Measurements from ENCODE around the gene AXIN2.

AXIN2 gene

DNA sequence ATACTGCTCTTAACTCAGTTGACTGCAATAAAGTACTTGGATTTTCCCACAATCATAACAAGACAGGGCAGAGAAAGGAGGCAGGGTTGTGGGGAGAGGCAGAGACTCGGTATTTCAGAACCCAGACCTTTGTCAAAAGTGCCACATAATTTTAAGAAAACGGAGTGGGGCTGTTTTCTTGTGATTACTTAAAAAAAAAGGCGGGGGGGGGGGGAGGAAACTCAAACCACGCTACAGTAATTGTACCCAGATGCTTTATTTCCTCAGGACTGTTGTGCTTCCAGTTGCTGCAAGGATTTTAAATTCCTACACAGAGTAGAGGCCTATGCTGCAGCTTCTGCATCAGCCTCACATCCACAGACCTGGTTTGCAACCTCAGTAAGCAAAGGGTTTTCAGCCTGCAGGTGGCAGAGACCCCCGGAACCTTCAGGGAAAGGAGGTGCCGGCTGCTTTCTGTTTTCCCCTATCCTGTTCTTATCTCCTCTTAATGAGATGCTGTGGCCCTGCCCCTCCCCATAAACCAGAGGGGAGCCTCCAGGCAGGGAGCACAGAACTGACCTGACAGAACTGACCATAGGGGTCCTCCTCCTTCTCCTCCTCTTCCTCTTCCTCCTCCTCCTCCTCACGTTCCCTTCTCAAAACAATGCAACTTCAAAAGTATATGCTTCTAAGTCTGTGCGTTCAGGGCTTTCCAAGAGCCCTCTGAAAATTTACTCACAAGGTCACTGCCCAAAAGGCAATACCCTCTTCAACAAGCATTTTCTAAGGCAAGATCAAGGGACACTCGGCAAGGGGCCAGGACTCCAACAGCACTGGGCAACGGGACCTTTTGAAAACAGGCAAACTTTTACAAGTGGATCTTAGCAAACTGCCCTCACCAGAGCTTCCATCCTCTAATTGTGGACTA is 7.5 kb downstream of the AXIN2 start:
- no peak for DNase-seq (ENCODE audit: low read depth)
- TF ChIP-seq, protein P1, sequence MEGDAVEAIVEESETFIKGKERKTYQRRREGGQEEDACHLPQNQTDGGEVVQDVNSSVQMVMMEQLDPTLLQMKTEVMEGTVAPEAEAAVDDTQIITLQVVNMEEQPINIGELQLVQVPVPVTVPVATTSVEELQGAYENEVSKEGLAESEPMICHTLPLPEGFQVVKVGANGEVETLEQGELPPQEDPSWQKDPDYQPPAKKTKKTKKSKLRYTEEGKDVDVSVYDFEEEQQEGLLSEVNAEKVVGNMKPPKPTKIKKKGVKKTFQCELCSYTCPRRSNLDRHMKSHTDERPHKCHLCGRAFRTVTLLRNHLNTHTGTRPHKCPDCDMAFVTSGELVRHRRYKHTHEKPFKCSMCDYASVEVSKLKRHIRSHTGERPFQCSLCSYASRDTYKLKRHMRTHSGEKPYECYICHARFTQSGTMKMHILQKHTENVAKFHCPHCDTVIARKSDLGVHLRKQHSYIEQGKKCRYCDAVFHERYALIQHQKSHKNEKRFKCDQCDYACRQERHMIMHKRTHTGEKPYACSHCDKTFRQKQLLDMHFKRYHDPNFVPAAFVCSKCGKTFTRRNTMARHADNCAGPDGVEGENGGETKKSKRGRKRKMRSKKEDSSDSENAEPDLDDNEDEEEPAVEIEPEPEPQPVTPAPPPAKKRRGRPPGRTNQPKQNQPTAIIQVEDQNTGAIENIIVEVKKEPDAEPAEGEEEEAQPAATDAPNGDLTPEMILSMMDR (conservative IDR thresholded peaks at IDR 0.05; ENCODE audit: low read depth, low read length), result no peak
- H3K4me3 ChIP-seq (ENCODE audit: low read length), result no peak overlapping the region

DNA sequence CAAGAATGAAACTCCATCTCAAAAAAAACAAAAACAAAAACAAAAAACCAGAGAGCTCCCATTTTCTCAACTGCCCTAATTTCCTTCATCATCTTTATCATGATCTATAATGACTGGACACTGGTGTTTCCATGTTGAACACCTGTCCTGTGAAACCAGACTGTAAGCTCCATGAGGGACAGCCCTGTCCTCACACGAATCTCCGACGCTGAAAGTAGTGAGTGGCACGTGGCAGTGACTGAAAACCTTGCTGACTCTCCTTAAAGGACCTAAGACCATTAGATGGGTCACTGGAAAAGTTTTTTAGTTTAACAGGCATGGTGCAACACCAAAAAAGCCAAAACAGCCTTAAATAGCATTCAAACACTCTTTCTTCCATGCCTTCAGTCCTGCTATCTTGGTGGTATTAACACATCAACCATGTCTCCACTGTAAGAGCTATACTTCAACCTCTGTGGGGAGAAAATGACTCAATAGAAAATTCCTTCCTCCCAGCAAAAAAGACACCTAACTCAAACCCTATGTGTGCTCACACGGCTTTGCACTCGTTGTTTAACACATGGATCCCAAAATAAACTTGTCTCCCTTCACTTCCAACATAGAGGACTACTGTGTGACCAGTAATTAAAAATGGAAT is 8.3 kb downstream of the AXIN2 start:
- DNase-seq (ENCODE audit: low read depth), result no peak
- no peak overlapping the region for H3K4me3 ChIP-seq (ENCODE audit: low read length)
- TF ChIP-seq, protein P1 (conservative IDR thresholded peaks at IDR 0.05; ENCODE audit: low read depth, low read length), result no peak

DNA sequence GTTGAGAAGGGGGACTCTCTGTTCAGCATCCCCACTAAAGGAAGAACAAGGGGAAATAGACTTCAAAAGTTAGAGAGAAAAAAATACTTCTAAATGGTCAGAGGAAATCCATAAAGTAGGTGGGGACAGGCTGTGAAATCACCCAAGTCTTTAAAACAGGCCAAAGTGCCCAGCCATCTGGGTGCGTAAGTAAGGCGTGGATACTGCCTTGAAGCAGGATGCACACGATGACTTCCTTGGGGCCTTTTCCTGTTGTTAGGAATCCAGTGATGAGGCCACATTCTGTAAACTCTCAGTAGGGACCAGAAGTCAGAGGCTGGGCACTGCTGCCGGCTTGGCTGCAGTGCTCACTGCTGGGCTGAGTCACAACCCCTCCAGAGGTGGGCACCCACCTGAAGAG is 9.2 kb downstream of the AXIN2 start:
- H3K4me3 ChIP-seq (ENCODE audit: low read length), result no peak overlapping the region
- no peak for DNase-seq (ENCODE audit: low read depth)
- TF ChIP-seq, protein P1 (conservative IDR thresholded peaks at IDR 0.05; ENCODE audit: low read depth, low read length), result no peak

DNA sequence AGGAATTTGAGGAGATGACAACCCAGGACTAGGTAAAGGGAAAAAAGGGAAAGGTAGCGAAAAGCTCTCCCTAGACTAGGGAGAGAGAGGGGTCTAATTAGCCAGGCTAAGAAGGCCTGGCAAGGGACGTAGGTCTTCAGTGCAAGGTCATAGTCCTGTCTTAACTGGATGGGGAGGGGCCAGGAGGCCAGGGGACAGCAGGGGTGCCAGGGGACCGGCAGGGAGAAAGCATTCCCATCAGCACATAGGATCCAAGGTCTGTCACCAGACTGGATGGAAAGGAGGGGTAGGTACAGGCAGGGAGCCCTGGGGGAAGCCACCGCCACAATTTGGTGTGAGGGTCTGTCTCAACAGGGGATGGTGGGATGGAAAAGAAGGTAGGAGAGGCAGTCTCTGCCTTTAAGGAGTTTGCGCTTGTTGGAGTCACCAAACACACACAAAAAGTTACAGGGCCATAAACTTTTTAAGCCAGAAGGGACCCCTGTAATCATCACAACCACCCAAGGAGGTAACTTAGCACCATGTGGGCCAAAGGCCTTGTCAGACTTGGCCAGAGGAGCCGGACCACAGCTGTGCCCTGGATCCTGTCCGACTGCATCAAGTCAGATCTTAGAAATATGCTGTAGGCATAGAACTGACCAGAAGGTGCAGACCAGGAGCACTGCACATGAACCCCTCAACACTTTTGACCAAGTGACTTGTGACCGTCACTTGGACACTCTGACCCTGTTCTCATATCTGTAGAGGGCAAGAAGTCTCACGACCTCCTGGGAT is 10.0 kb downstream of the AXIN2 start:
- TF ChIP-seq, protein P1 (conservative IDR thresholded peaks at IDR 0.05; ENCODE audit: low read depth, low read length), result no peak
- no peak for DNase-seq (ENCODE audit: low read depth)
- H3K4me3 ChIP-seq (ENCODE audit: low read length), result no peak overlapping the region

DNA sequence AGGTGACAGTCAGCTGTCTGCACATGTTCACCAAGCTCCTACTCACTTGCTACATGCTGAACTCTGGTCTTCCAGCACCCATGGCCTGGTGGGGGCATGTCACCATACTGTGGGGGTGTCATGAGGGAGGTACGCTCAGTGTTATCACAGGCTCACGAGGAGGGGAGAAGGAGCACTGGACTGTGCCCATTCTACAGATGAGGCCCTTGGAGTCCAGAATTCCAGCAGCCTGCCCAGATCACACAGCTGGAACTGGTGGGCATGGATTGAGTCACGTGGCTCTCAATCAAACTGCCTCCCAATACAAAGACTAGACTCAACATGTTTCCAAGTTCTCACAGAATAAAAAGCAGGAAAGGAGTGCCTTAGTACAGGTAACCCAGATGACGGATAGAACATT is 10.7 kb downstream of the AXIN2 start:
- H3K4me3 ChIP-seq (ENCODE audit: low read length), result no peak overlapping the region
- TF ChIP-seq, protein P1 (conservative IDR thresholded peaks at IDR 0.05; ENCODE audit: low read depth, low read length), result no peak
- no peak for DNase-seq (ENCODE audit: low read depth)

DNA sequence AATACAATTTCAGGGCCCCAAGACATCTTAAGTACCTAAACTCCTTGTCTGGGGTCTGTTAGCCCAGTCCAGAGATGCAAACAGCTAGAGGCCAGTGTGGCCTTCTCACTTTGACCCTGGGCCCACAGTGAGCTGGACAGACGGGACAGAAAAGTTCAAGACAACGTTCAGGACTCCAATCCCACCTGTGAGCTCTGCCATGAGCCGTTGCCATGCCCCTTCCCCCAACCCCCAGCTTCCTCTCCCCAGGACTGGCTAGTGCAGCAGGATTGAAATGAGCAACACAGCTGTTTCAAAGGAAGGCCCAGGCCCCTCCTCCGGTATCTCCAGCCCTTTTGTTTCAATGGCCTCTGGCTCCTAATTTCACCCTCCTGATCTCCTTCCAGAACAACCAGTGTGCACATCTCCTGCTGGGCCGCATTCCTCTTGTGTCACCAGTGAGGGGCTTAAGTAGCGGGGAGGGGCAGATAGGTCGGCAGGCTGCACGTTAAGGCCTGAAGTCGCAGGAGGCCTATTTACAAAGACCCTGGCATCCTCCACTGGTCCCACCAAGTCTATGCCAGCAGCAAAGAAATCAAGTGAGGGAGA is 11.3 kb downstream of the AXIN2 start:
- DNase-seq (ENCODE audit: low read depth), result no peak

More for the DNA sequence above, 11.3 kb downstream of the AXIN2 start:
- no peak overlapping the region for H3K4me3 ChIP-seq (ENCODE audit: low read length)
- TF ChIP-seq, protein P1 (conservative IDR thresholded peaks at IDR 0.05; ENCODE audit: low read depth, low read length), result no peak
